Kidney (tissue), 14 donors: Measurements from ENCODE around the gene PRSS16. TPM values are rescaled to one million over a fixed set of nuclear protein-coding genes. Genes with fewer than 3 reads are reported as not detected.

Experiments used
- DNase-seq, 5 donors: peaks; one replicate each; pipeline ENCODE4 v3.0.0-alpha.2; 2013 to 2020
- FAIRE-seq: peaks from 2 replicates; lab custom pipeline; 2012; peaks lifted over from hg19 to GRCh38; lab: Jason Lieb, UNC
- H3K27ac ChIP-seq, 2 donors: one replicate each; pipeline ENCODE4 v1.7.0; 2013; ENCODE audit warnings: low read depth in 2 of 2, low read length in 2 of 2, inconsistent platforms in 1 of 2
- H3K27me3 ChIP-seq: one replicate; pipeline ENCODE4 v1.7.1; 2013; ENCODE audit warnings: low read length, inconsistent platforms; ENCODE audit not compliant: control insufficient read depth, insufficient read depth
- H3K36me3 ChIP-seq, 3 donors: one replicate each; pipeline versions ENCODE4 v1.7.0 to v1.7.1; 2013; ENCODE audit warnings: low read length in 3 of 3, control low read depth in 1 of 3, inconsistent platforms in 1 of 3; ENCODE audit not compliant: insufficient read depth in 3 of 3, control insufficient read depth in 2 of 3
- H3K4me1 ChIP-seq, 3 donors: one replicate each; pipeline versions ENCODE4 v1.7.0 to v1.7.1; 2013; ENCODE audit warnings: low read length in 3 of 3, inconsistent platforms in 1 of 3, low read depth in 1 of 3; ENCODE audit not compliant: control insufficient read depth in 2 of 3, insufficient read depth in 2 of 3
- H3K4me3 ChIP-seq, 3 donors: one replicate each; pipeline versions ENCODE4 v1.7.0 to v1.8.1; 2013; ENCODE audit warnings: low read length in 3 of 3, control low read depth in 1 of 3, inconsistent platforms in 1 of 3
- H3K9ac ChIP-seq, 3 donors: one replicate each; pipeline versions ENCODE4 v1.7.0 to v1.7.1; 2013; ENCODE audit warnings: low read length in 3 of 3, control low read depth in 1 of 3, inconsistent platforms in 1 of 3
- H3K9me3 ChIP-seq, 3 donors: one replicate each; pipeline versions ENCODE4 v1.7.0 to v1.7.1; 2013; ENCODE audit warnings: low read length in 3 of 3, control low read depth in 1 of 3, inconsistent platforms in 1 of 3; ENCODE audit not compliant: control insufficient read depth in 2 of 3, insufficient read depth in 1 of 3
- CTCF ChIP-seq: IDR thresholded peaks from 3 replicates; pipeline ENCODE4 v1.5.1; 2012; ENCODE audit warnings: mild to moderate bottlenecking, moderate library complexity, borderline replicate concordance; ENCODE audit not compliant: insufficient read depth; ENCODE audit errors: extremely low read depth
- intact Hi-C: fragments of 100-400 bp; cut with DNase I; formaldehyde crosslinking; loops from one replicate; pipeline ENCODE4 v1.11.1; 2022
- polyA plus RNA-seq: library from polyadenylated mRNA; stranded (reverse); fragments of 350-450 nt; fragmentation: Illumina TruSeq; extraction: RNeasy Lipid Tissue Mini Kit (QIAGEN cat#74804); gene quantifications from one replicate; pipeline ENCODE4 v1.2.3, GENCODE V29; 2014; ENCODE audit warnings: low read depth, low replicate concordance; ENCODE audit not compliant: insufficient read depth
- total RNA-seq: library from RNA; stranded (reverse); fragmentation: NEBNext Ultra II Directional; extraction: Animal tissue kit (Norgen Biotek cat#: 25700); gene quantifications from one replicate; pipeline ENCODE4 v1.2.1, GENCODE V29; 2021
- donor health status: control.
- donor health status: control.
- donor health status: control.
- donor health status: control.
- donor health status: control.
- donor health status: DM: yes; HTN: yes; CAD: no.
- donor health status: Normal renal cell carcinoma (clear cell type).

The PRSS16 gene
- total and polyA plus RNA-seq, 2 donors from 2014 or later = 5.1 to 11.2 TPM

- intact Hi-C loops = no loop called here
- no peak overlapping the region for H3K4me3 ChIP-seq
- DNase-seq (no peak), FAIRE-seq (no peak)
- peaks cover 0 to 6% (median 0%) of the 10 kb centered on the region in 3 donors for H3K4me1 ChIP-seq
- no peaks in the 10 kb centered on the region for H3K36me3 ChIP-seq
- H3K27ac ChIP-seq = no peak overlapping the region
- peaks cover 40% of the 10 kb centered on the region for H3K27me3 ChIP-seq
- H3K9me3 ChIP-seq = no peaks in the 10 kb centered on the region
- no peak overlapping the region for H3K9ac ChIP-seq
- TF ChIP-seq CTCF = no peak
These were observed 7.1 kb downstream of the PRSS16 start for GRCh38 chr6:27254566-27254965.

GRCh38 chr6:27255866-27256265 is 8.4 kb downstream of the PRSS16 start:
- no peak for FAIRE-seq
- Histone ChIP-seq H3K27ac (no peak overlapping the region), H3K4me1 (peaks cover 0 to 6% (median 0%) of the 10 kb centered on the region in 3 donors), H3K36me3 (no peaks in the 10 kb centered on the region), H3K9ac (no peak overlapping the region), H3K4me3 (no peak overlapping the region), H3K27me3 (peaks cover 37% of the 10 kb centered on the region), H3K9me3 (no peaks in the 10 kb centered on the region)
- DNase-seq = no peak
- no peak for TF ChIP-seq CTCF
- intact Hi-C loops = no loop called here

GRCh38 chr6:27260369-27260768 is 12.9 kb downstream of the PRSS16 start:
- H3K9ac ChIP-seq = no peak overlapping the region
- no peak overlapping the region for H3K27ac ChIP-seq
- H3K4me3 ChIP-seq = no peak overlapping the region
- intact Hi-C loops = no loop called here
- H3K27me3 ChIP-seq = peaks cover 28% of the 10 kb centered on the region
- no peak for TF ChIP-seq CTCF
- peaks cover 0 to 2% (median 0%) of the 10 kb centered on the region in 3 donors for H3K9me3 ChIP-seq
- no peaks in the 10 kb centered on the region for H3K4me1 ChIP-seq
- no peak for DNase-seq
- H3K36me3 ChIP-seq = no peaks in the 10 kb centered on the region
- FAIRE-seq = no peak

GRCh38 chr6:27260836-27261375 is 13.4 kb downstream of the PRSS16 start:
- TF ChIP-seq CTCF = no peak
- H3K36me3 ChIP-seq = no peaks in the 10 kb centered on the region
- intact Hi-C loops = no loop called here
- H3K27ac ChIP-seq = no peak overlapping the region
- no peak for DNase-seq
- no peak overlapping the region for H3K4me3 ChIP-seq
- no peaks in the 10 kb centered on the region for H3K4me1 ChIP-seq
- peaks cover 0 to 2% (median 0%) of the 10 kb centered on the region in 3 donors for H3K9me3 ChIP-seq
- H3K27me3 ChIP-seq = peaks cover 25% of the 10 kb centered on the region
- no peak for FAIRE-seq
- no peak overlapping the region for H3K9ac ChIP-seq
